OCI-LY1 (cell line): Measurements from ENCODE around the gene CATSPERD.

ENCODE experiments used
- H2AFZ ChIP-seq: fragments of 200-600 bp; sonication (generic), shearing (Covaris generic); 2 replicates; pipeline ENCODE4 v1.6.0; 2014; ENCODE audit warnings: antibody characterized with exemption, mild to moderate bottlenecking, low read length
- H3F3A ChIP-seq: fragments of 200-600 bp; sonication (generic), shearing (Covaris generic); 2 replicates; pipeline ENCODE4 v1.6.0; 2014; ENCODE audit warnings: mild to moderate bottlenecking, antibody characterized with exemption, low read length, moderate library complexity; ENCODE audit not compliant: insufficient read depth
- H3K27ac ChIP-seq: fragments of 200-600 bp; sonication (generic); 2 replicates; pipeline ENCODE4 v1.5.1; 2014; ENCODE audit warnings: low read length, mixed run types, mild to moderate bottlenecking, low read depth; ENCODE audit not compliant: poor library complexity, severe bottlenecking
- H3K27me3 ChIP-seq: fragments of 200-600 bp; sonication (generic); 2 replicates; pipeline ENCODE4 v1.6.0; 2014; ENCODE audit warnings: antibody characterized with exemption, mild to moderate bottlenecking, low read length, moderate library complexity; ENCODE audit not compliant: insufficient read depth
- H3K36me3 ChIP-seq: fragments of 200-600 bp; sonication (generic); 2 replicates; pipeline ENCODE4 v1.6.1; 2014; ENCODE audit warnings: mild to moderate bottlenecking, antibody characterized with exemption, low read length, moderate library complexity, mixed read lengths; ENCODE audit not compliant: insufficient read depth
- H3K4me1 ChIP-seq: fragments of 200-600 bp; sonication (generic); 2 replicates; pipeline ENCODE4 v1.5.1; 2014; ENCODE audit warnings: mild to moderate bottlenecking, low read length, moderate library complexity; ENCODE audit not compliant: insufficient read depth, severe bottlenecking
- H3K4me2 ChIP-seq: fragments of 200-600 bp; sonication (generic), shearing (Covaris generic); 2 replicates; pipeline ENCODE4 v1.6.1; 2014; ENCODE audit warnings: low read length
- H3K4me3 ChIP-seq: fragments of 200-600 bp; sonication (generic); 2 replicates; pipeline ENCODE4 v1.5.1; 2014; ENCODE audit warnings: low read length, low read depth, mild to moderate bottlenecking, mixed read lengths; ENCODE audit not compliant: poor library complexity, severe bottlenecking
- H3K79me2 ChIP-seq: fragments of 200-600 bp; shearing (Covaris generic); 2 replicates; pipeline ENCODE4 v1.6.1; 2016; ENCODE audit warnings: mixed run types, low read length, mixed read lengths; ENCODE audit not compliant: insufficient read depth
- H3K9ac ChIP-seq: fragments of 200-600 bp; sonication (generic), shearing (Covaris generic); 2 replicates; pipeline ENCODE4 v1.6.1; 2014; ENCODE audit warnings: mild to moderate bottlenecking, low read length, mixed read lengths
- H3K9me2 ChIP-seq: fragments of 200-600 bp; sonication (generic), shearing (Covaris generic); 2 replicates; pipeline ENCODE4 v1.6.1; 2014; ENCODE audit warnings: low read depth, mild to moderate bottlenecking, low read length, mixed read lengths
- H3K9me3 ChIP-seq: fragments of 200-600 bp; shearing (Covaris generic); 2 replicates; pipeline ENCODE4 v1.6.1; 2014; ENCODE audit warnings: low read length, mixed read lengths
- H4K20me1 ChIP-seq: fragments of 200-600 bp; sonication (generic), shearing (Covaris generic); 2 replicates; pipeline ENCODE4 v1.6.0; 2016; ENCODE audit warnings: mild to moderate bottlenecking, low read length; ENCODE audit not compliant: insufficient read depth
- CTCF ChIP-seq: fragments of 200-600 bp; sonication (generic), shearing (Covaris generic); IDR thresholded peaks from 2 replicates; pipeline ENCODE4 v1.5.1; 2017; ENCODE audit warnings: mild to moderate bottlenecking, antibody characterized with exemption, low read length, moderate library complexity, mixed read lengths
- EZH2 ChIP-seq: fragments of 200-600 bp; sonication (generic), shearing (Covaris generic); IDR thresholded peaks from 2 replicates; pipeline ENCODE4 v1.8.0; 2017; ENCODE audit warnings: borderline replicate concordance, mixed run types, mild to moderate bottlenecking, antibody characterized with exemption, low read length, moderate library complexity, mixed read lengths

Gene CATSPERD

GRCh38 chr19:5676772-5677105, 43.7 kb upstream of the CATSPERD start:
- Histone ChIP-seq H3K27ac (no peak overlapping the region), H4K20me1 (no peaks in the 10 kb centered on the region), H3K79me2 (no peaks in the 10 kb centered on the region), H3K36me3 (peaks cover 19% of the 10 kb centered on the region), H3K9me2 (no peaks in the 10 kb centered on the region), H3F3A (no peaks in the 10 kb centered on the region), H3K9ac (no peak overlapping the region), H2AFZ (no peak overlapping the region), H3K9me3 (no peaks in the 10 kb centered on the region), H3K4me1 (peaks cover 14% of the 10 kb centered on the region), H3K4me2 (no peak overlapping the region), H3K27me3 (no peaks in the 10 kb centered on the region), H3K4me3 (no peak overlapping the region)
- TF ChIP-seq EZH2 (no peak), CTCF (no peak)

GRCh38 chr19:5677136-5677535, 43.3 kb upstream of the CATSPERD start:
- Histone ChIP-seq H3K27me3 (no peaks in the 10 kb centered on the region), H3K79me2 (no peaks in the 10 kb centered on the region), H3K9ac (no peak overlapping the region), H3K9me3 (no peaks in the 10 kb centered on the region), H3K27ac (no peak overlapping the region), H4K20me1 (no peaks in the 10 kb centered on the region), H2AFZ (no peak overlapping the region), H3K4me1 (peaks cover 14% of the 10 kb centered on the region), H3F3A (no peaks in the 10 kb centered on the region), H3K9me2 (no peaks in the 10 kb centered on the region), H3K36me3 (peaks cover 15% of the 10 kb centered on the region), H3K4me3 (no peak overlapping the region), H3K4me2 (no peak overlapping the region)
- TF ChIP-seq CTCF: no peak
- TF ChIP-seq EZH2: no peak

GRCh38 chr19:5677580-5677979, 42.9 kb upstream of the CATSPERD start:
- TF ChIP-seq CTCF (no peak), EZH2 (no peak)
- Histone ChIP-seq H2AFZ (no peak overlapping the region), H3K9ac (no peak overlapping the region)

More at GRCh38 chr19:5677580-5677979, 42.9 kb upstream of the CATSPERD start:
- H3K4me2 ChIP-seq: no peak overlapping the region
- no peaks in the 10 kb centered on the region for H3K9me2 ChIP-seq
- H3K27ac ChIP-seq: no peak overlapping the region
- no peaks in the 10 kb centered on the region for H3K27me3 ChIP-seq
- peaks cover 13% of the 10 kb centered on the region for H3K36me3 ChIP-seq
- peaks cover 14% of the 10 kb centered on the region for H3K4me1 ChIP-seq
- H3K9me3 ChIP-seq: no peaks in the 10 kb centered on the region
- H3K4me3 ChIP-seq: no peak overlapping the region
- H3K79me2 ChIP-seq: no peaks in the 10 kb centered on the region
- H3F3A ChIP-seq: no peaks in the 10 kb centered on the region
- no peaks in the 10 kb centered on the region for H4K20me1 ChIP-seq
